Osteoblast (primary cell): Measurements from ENCODE around the gene PHF21A. TPM values are rescaled to one million over a fixed set of nuclear protein-coding genes. Genes with fewer than 3 reads are reported as not detected.
A peak's percentile ranks its signal among the peaks of the same experiment; 100 is the strongest.

Source experiments
- DNase-seq: peaks from one replicate; pipeline ENCODE4 v3.0.0; 2011; ENCODE audit warnings: low spot score, mixed read lengths; ENCODE audit not compliant: insufficient read length; ENCODE audit errors: missing footprints
- H2AFZ ChIP-seq: 2 replicates; pipeline ENCODE4 v1.6.0; 2011; ENCODE audit warnings: mild to moderate bottlenecking, low read length
- H3K27ac ChIP-seq: 2 replicates; pipeline ENCODE4 v1.5.1; 2011; ENCODE audit warnings: mild to moderate bottlenecking, low read depth, low read length, moderate library complexity
- H3K27me3 ChIP-seq: 2 replicates; pipeline ENCODE4 v1.6.0; 2012; ENCODE audit warnings: mild to moderate bottlenecking, control low read depth, inconsistent platforms, low read length, moderate library complexity; ENCODE audit not compliant: insufficient read depth
- H3K36me3 ChIP-seq: 2 replicates; pipeline ENCODE4 v1.5.1; 2011; ENCODE audit warnings: mild to moderate bottlenecking, low read length, control low read depth, moderate library complexity; ENCODE audit not compliant: insufficient read depth
- H3K4me1 ChIP-seq: 2 replicates; pipeline ENCODE4 v1.5.1; 2011; ENCODE audit warnings: mild to moderate bottlenecking, low read length, control low read depth, moderate library complexity; ENCODE audit not compliant: insufficient read depth
- H3K4me2 ChIP-seq: 2 replicates; pipeline ENCODE4 v1.6.0; 2011; ENCODE audit warnings: mild to moderate bottlenecking, low read length; ENCODE audit not compliant: insufficient read depth
- H3K4me3 ChIP-seq: fragments of 200-600 bp; sonication (generic); 3 replicates; pipeline ENCODE4 v1.5.1; 2012; ENCODE audit warnings: mild to moderate bottlenecking, low read length, inconsistent platforms; ENCODE audit not compliant: insufficient read depth
- H3K79me2 ChIP-seq: 2 replicates; pipeline ENCODE4 v1.6.0; 2012; ENCODE audit warnings: mild to moderate bottlenecking, low read length, control low read depth, inconsistent platforms; ENCODE audit not compliant: insufficient read depth
- H3K9me3 ChIP-seq: 2 replicates; pipeline ENCODE4 v1.5.1; 2011; ENCODE audit warnings: low read depth, low read length, control low read depth
- H4K20me1 ChIP-seq: 2 replicates; pipeline ENCODE4 v1.6.0; 2012; ENCODE audit warnings: mild to moderate bottlenecking, low read length, control low read depth; ENCODE audit not compliant: insufficient read depth
- total RNA-seq: library from RNA; depleted of rRNA; stranded (reverse); fragments of >200 nt; gene quantifications from 2 replicates; pipeline ENCODE4 v1.2.3, GENCODE V29; 2012
- TF ChIP-seq, protein P1 (sequence below): IDR thresholded peaks from 2 replicates; pipeline ENCODE4 v1.5.1; 2011; ENCODE audit warnings: mild to moderate bottlenecking, low read depth, low read length, moderate library complexity; ENCODE audit errors: extremely low read depth

The PHF21A gene
- total RNA-seq, 1 donor = 26.4 TPM

- Histone ChIP-seq H3K27me3 (no peaks in the 10 kb centered on the region), H3K4me1 (peaks cover 6% of the 10 kb centered on the region), H3K36me3 (no peaks in the 10 kb centered on the region), H2AFZ (no peak overlapping the region), H3K9me3 (no peaks in the 10 kb centered on the region), H3K27ac (peak overlapping the region; percentile 80), H4K20me1 (peaks cover 7% of the 10 kb centered on the region), H3K4me3 (no peak overlapping the region), H3K79me2 (peaks cover 5% of the 10 kb centered on the region), H3K4me2 (peak overlapping the region; percentile 8)
- peak; percentile 48 for DNase-seq
- TF ChIP-seq, protein P1, sequence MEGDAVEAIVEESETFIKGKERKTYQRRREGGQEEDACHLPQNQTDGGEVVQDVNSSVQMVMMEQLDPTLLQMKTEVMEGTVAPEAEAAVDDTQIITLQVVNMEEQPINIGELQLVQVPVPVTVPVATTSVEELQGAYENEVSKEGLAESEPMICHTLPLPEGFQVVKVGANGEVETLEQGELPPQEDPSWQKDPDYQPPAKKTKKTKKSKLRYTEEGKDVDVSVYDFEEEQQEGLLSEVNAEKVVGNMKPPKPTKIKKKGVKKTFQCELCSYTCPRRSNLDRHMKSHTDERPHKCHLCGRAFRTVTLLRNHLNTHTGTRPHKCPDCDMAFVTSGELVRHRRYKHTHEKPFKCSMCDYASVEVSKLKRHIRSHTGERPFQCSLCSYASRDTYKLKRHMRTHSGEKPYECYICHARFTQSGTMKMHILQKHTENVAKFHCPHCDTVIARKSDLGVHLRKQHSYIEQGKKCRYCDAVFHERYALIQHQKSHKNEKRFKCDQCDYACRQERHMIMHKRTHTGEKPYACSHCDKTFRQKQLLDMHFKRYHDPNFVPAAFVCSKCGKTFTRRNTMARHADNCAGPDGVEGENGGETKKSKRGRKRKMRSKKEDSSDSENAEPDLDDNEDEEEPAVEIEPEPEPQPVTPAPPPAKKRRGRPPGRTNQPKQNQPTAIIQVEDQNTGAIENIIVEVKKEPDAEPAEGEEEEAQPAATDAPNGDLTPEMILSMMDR = no peak
Measured at GRCh38 chr11:46026606-46027293, 94.5 kb downstream of the PHF21A start.

DNA sequence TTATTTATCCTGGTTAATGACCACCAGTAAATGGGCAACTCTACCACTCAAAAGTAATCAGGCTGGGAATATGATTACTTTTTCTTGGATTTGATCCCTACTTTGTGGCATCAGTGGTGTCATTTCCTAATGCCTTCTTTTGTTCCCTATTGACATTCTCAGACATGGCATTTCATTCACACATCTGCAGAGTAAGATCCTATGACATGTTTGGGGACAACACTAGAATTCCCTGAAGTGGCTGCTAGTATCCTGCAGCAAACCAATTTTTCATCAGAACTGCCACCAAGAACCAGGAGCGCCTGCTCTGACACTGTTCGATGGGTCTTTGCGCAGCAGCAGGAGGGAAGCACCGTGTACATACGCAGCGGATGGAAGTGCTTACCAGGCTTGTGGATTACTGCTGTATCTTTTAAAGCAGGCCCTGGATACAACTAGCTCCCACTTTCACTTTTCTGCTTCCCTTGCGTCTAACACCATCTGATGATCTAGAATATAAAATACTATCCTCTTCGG lies 101.1 kb downstream of the PHF21A start:
- H3K27ac ChIP-seq = no peak overlapping the region
- no peak overlapping the region for H3K4me3 ChIP-seq
- H3K27me3 ChIP-seq = no peaks in the 10 kb centered on the region
- H3K4me1 ChIP-seq = no peaks in the 10 kb centered on the region
- H2AFZ ChIP-seq = no peak overlapping the region
- no peak overlapping the region for H3K4me2 ChIP-seq
- H3K36me3 ChIP-seq = no peaks in the 10 kb centered on the region
- DNase-seq = no peak
- H4K20me1 ChIP-seq = peaks cover 26% of the 10 kb centered on the region
- TF ChIP-seq, protein P1 = no peak
- no peaks in the 10 kb centered on the region for H3K9me3 ChIP-seq
- peaks cover 4% of the 10 kb centered on the region for H3K79me2 ChIP-seq

DNA sequence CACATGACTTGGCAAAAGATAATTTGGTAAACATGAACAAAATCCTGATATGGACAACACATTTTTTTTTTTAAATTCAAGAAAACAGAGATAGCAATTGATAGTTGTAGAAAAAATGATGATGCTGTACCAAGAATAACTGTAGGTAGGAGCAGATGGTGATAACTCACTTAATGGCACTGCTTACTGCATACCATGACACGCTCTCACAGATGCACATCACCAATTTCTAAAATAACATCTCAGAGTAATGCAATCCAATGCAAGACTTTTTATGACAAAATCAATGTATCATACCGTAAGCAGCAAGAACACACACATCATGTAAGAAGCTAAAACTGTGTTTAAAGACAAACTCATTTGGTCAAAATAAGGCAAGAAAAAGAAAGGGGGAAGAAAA lies 102.6 kb downstream of the PHF21A start:
- no peak overlapping the region for H3K27ac ChIP-seq
- H3K4me1 ChIP-seq = no peaks in the 10 kb centered on the region
- H4K20me1 ChIP-seq = peaks cover 26% of the 10 kb centered on the region
- no peaks in the 10 kb centered on the region for H3K27me3 ChIP-seq
- H3K79me2 ChIP-seq = peaks cover 4% of the 10 kb centered on the region
- TF ChIP-seq, protein P1 = no peak
- no peak overlapping the region for H3K4me3 ChIP-seq
- H3K9me3 ChIP-seq = no peaks in the 10 kb centered on the region
- H2AFZ ChIP-seq = no peak overlapping the region
- DNase-seq = no peak
- no peaks in the 10 kb centered on the region for H3K36me3 ChIP-seq
- H3K4me2 ChIP-seq = no peak overlapping the region

DNA sequence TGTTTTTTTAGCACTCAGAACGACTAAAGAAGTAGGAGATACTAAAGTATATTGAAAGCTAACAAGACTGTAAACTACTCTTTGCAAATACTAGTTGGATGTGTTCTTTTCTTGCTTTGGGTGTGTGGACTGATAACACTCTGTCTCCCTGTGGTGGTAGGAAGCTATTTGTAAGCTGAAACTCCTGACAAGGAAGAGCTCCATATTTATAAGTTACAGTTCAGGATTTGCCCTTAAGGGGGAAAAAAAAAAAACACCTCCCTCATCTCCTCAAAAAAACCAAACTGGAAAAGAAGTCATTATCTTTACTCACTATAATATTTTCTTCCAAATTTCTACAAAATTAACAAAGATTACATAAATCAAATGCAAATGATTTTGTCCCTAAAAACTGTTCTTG lies 103.9 kb downstream of the PHF21A start:
- TF ChIP-seq, protein P1 = no peak
- Histone ChIP-seq H3K4me1 (no peaks in the 10 kb centered on the region), H3K4me3 (no peak overlapping the region), H3K4me2 (no peak overlapping the region), H3K27me3 (no peaks in the 10 kb centered on the region), H3K9me3 (no peaks in the 10 kb centered on the region), H4K20me1 (peaks cover 27% of the 10 kb centered on the region), H3K27ac (no peak overlapping the region), H3K79me2 (peaks cover 4% of the 10 kb centered on the region), H2AFZ (no peak overlapping the region), H3K36me3 (no peaks in the 10 kb centered on the region)
- DNase-seq = peak; percentile 55
